GM21515 (cell line): ENCODE results near the gene DAPK3.
"Not testable (repeated sequence)": the region's sequence is repeated elsewhere in the genome, so short reads cannot be mapped to it uniquely, and the experiment has no call there.

Experiments used
- ATAC-seq: cut with Tn5 transposase; IDR thresholded peaks from one replicate; pipeline ENCODE4 v1.9.1; 2021; ENCODE audit not compliant: unreplicated experiment

DAPK3 gene

DNA sequence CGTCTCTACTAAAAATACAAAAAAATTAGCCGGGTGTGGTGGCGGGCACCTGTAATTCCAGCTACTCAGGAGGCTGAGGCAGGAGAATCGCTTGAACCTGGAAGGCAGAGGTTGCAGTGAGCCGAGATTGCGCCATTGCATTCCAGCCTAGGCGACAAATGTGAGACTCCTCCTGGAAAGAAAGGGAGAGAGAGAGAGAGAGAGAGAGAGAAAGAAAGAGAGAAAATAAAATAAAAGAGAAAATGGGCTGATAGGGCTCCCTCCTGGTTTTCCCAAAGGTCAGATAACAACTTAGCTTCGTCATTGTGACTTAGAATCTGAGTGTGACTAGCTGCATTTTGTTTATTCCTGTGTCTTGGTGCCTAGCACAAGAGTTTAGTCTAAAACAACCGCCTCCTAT lies 34.5 kb upstream of the DAPK3 start:
- ATAC-seq: not testable (repeated sequence)

- ATAC-seq: not testable (repeated sequence)
These were observed 29.9 kb upstream of the DAPK3 start for GRCh38 chr19:4000798-4001197.

DNA sequence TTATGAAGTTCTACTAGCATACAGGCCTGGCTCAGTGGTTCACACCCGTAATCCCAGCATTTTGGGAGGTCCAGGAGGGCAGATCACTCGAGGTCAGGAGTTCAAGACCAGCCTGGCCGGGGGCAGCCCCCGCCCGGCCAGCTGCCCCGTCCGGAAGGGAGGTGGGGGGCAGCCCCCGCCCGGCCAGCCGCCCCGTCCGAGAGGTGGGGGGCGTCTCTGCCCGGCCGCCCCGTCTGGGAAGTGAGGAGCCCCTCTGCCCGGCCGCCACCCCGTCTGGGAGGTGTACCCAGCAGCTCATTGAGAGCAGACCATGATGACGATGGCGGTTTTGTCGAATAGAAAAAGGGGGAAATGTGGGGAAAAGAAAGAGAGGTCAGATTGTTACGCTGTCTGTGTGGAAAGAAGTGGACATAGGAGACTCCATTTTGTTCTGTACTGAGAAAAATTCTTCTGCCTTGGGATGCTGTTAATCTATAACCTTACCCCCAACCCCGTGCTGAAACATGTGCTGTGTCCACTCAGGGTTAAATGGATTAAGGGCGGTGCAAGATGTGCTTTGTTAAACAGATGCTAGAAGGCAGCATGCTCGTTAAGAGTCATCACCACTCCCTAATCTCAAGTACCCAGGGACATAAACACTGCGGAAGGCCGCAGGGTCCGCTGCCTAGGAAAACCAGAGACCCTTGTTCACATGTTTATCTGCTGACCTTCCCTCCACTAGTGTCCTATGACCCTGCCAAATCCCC lies 27.9 kb upstream of the DAPK3 start:
- not testable (repeated sequence) for ATAC-seq

DNA sequence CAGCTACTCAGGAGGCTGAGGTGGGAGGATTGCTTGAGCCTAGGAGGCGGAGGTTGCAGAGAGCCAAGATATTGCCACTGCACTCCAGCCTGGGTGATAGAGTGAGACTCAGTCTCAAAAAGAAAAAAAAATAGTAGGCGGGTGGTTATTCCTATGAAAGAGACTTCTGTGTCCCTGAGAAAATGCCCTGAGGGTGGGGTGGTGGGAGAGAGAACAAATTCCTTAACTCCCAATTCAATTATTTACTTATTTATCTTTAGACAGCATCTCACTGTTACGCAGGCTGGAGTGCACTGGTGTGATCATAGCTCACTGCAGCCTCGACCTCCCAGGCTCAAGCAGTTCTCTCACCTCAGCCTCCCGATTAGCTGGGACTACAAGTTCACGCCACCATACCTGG lies 24.7 kb upstream of the DAPK3 start:
- no peak for ATAC-seq

- no peak for ATAC-seq
These were observed 19.9 kb upstream of the DAPK3 start for GRCh38 chr19:3990815-3991117.

DNA sequence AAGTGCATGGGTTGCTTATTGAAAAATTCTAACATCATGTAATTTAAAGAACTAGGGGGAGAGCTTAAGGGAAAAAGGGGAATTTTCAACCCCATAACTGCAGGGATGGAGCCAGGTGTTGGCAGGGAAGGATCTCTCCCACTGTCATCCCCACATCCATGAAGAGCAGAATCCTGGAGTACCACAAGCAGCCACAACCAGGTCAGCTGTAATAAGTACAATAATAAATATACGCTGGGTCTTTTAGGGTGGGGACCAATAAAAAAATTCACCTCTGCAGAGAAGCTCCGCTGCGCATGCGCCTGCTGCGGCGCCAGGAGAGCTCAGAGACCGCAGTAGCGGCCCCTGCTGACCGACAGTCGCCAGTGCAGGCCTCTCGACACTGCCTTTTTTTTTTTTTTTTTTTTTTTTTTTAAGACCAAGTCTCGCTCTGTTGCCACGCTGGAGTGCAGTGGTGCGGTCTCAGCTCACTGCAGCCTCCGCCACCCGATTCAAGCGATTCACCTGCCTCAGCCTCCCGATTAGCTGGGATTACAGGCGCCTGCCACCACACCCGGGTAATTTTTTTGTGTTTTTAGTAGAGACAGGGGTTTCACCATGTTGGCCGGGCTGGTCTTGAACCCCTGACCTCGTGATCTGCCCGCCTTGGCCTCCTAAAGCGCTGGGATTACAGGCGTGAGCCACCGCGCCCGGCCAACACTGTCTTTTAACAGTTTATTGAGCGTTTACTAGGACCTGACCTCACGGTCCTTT lies 16.9 kb upstream of the DAPK3 start:
- ATAC-seq: no peak

DNA sequence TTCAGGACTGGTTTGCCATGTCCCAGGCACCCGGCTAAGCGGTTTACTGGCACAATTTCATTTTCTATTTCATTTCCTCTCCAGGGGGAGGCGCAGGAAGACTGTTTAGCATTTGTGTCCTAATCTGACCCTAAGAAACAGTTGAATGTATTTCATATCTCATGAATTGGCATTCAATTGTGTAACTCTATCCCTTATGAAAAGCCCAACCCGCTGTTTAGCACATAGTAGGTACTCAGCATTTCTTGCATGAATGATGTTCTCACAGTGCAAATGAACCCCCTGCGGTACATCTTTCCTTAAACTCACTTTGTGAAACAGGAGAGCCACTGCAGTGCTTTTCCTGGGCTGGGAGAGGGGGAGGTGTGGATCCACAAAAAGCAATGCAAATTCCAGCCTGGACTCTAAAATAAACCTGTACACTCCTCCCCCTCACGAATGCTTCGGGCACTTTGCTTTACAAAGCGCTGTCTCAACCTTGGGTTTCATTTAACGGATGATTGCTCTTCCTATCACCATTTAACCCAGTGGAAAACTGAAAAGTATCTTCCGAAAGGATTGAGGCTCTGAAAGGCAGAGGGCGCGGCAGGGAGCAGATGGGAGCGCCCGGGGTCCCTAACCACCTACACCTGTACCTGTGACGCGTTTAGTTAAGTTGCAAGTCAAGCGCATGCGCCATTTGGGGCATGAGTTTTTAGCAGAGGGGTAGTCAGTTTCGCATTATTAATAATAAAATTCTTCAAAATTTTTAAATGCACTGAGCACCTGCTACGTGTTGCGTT lies 15.6 kb upstream of the DAPK3 start:
- ATAC-seq: no peak

DNA sequence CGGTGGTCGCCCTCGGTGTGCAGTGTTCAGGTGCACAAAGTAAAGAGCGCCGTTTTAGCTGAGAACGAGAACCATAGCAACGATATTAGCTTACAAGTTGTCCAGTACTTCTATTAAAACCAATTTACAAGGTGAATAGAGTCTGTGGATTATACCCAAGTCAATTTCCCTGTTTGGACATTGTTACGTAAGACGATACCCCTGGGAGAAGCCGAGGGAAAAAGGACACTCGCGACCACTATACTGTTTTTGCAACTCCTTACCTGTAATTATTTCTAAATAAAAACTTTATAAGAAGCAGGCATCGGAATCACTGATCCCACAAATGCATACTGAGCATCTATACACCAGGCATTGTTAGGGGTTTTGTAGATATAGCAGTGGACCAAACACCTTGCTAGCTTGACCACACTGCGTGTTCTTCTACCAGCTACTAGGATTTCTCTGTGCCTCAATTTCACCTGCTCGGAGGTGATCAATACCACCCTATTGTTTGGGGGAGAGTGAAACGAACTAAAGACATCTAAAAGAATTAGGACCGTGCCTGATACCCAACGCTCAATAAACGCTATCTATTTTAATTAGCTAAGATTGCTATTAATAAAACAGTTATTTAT lies 14.9 kb upstream of the DAPK3 start:
- no peak for ATAC-seq

DNA sequence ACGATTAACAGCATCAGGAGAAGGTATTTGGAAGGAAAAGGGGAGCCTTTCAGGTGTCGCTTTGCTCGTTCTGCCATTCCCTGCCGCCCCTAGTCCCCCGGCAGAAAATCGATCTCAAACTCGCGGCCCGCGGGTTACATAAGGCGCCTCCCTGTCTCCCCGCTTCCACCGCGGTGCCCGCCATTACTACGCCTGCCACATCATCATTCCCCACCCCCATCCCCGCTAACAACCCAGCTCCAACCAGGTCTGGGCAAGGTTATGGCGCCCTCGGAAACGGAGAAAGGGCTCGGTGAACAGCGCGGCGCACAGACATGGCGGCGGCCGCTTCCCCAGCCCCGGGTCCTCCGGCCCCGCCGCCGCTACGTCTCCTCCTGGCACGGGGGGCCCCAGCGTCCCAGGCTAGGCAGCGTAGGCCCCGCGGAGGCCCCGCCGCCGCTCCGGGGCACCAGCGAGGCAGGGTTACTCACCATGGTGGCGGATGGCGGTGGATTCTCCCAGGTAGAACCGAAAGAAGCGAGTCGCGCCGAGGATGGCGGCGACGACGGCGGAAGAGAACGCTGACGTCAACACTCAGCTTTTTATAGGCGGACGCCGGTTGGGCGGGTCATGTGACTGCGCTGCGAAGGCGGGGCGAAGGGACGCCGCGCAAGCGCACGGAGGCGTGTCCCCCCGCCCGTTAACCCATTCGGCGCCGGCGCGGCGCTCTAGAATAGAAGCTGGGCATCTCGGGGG lies 14.2 kb upstream of the DAPK3 start, which contains the start of gene EEF2:
Gene EEF2 (minus strand): TSS at position 556 of the 735 bp plus-strand sequence. CDS start 83 bp downstream, at position 473.
- ATAC-seq: peak; percentile 46

DNA sequence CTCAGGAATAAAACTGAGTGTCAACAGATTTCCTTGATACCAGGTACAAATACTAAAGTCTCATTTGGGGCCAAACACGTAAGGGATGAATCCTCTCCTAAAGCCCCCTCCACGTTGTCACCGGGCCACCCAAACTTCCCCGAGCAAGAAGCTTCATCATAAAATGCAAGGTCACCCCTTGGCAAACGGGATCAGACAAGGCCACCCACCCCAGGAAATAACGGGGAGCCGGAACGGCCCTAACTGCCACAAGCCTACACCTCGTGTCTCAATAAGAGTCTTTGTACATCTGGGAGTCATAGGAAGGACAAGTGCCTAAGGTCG lies 13.6 kb upstream of the DAPK3 start:
- ATAC-seq: no peak

GRCh38 chr19:3983936-3984583 lies 13.2 kb upstream of the DAPK3 start:
- no peak for ATAC-seq

DNA sequence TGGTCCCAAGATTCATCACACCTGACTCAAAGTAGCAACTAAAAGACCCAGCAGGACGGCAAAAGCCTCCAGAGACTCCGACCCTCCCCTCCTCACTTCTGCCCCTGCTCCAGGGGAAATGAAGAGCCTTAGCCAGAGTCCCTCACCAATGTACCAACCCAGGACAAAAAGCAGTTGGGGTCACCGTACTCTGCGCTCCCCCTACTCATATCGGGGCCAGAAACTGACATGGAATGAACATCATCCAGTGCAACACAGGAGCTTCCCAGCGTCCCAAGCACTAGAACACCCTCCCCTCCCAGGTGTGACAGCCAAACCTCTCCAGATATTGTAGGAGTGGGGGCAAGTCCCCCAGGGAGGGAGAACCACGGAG lies 12.6 kb upstream of the DAPK3 start:
- ATAC-seq: no peak

DNA sequence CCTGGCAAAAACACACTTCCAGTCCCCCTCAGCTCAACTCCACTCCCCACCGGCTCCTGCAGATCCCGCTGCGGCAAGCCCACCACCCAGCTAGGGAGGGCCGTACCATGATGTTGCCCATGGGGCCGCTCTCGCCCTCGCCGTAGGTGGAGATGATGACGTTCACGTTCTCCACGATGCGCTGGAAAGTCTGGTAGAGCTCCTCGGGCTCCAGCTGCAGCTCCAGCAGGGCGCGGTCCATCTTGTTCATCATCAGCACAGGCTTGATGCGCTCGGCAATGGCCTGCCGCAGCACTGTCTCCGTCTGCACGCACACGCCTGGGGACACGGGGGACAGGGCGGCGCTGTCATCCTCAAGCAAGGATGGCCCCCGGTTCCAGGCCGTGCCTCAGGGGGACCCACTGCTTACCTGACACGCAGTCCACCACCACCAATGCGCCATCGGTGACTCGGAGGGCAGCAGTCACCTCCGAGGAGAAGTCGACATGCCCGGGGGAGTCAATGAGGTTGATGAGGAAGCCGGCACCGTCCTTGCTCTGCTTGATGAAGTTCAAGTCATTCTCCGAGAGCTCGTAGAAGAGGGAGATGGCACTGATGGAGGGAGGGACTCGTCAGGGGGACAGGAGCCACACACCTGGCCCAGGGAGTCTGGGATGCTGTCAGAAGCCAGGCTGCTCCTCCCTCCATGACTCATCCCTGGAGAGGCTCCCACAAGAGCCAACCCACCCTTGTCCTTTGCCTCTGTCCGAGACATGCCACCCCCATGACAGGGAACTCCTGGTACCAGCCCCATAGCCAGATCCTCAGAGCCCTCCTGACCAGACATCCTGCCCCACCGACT lies 12.0 kb upstream of the DAPK3 start:
- ATAC-seq: no peak

DNA sequence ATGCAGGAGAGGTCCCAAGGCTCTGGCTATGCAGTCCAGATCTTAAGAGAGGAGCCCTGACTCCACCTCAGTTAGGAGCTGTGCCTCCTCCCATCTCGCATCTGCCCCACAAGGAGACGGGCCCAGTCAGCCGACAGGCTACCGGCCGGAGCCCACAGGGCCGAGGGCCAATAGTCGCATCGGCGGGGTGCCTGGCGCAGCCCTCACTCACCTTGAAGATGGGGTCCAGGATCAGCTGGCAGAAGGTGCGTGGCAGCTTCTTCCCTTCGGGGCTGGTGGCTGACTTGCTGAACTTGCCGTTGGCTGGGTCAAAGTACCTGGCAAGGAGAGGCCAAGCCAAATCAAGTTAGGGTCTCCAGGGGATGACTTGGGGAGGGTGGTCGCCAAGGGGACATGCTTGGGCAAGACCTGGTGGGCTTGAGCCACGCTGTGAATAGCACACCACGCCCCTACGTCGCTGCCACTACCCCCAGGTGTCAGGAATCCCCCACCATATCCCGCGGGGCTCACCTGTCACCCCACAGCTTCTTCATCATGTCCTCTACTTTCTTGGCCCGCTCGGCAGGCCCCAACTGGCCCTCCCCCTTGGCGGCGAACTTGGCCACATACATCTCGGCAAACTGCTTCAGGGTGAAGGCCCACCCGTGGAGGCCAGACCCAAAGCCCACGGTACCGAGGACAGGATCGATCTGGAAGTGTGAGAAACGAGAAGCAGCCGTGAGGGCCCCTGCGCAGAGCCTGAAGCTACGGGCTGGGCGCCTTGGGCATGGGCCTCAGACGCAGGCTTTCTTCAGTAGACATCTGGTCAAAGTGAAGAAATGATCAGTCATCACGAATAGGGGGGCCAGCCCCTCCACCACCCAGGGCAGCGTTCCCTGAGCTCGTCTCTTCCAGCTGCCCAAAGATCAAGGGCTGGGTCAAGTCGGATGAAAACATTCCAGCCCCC lies 11.1 kb upstream of the DAPK3 start:
- no peak for ATAC-seq

DNA sequence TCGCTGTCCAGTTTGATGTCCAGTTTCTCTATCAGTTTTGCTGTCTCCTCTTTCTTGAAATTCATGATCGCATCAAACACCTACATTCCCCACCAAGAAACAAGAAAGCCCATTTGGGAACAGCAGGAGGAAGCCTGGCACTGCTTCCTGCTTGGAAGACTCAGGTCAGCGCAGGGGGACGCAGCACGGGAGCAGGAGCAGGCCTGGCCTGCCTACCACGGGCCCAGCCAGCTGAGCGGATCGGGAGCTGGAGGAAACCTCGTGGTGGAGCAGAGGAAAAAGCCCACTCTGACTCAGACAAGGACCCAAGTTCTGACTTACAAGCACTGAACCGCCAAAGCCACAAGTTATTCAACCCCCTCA lies 10.5 kb upstream of the DAPK3 start:
- no peak for ATAC-seq

GRCh38 chr19:3980353-3981251 lies 9.7 kb upstream of the DAPK3 start:
- no peak for ATAC-seq

DNA sequence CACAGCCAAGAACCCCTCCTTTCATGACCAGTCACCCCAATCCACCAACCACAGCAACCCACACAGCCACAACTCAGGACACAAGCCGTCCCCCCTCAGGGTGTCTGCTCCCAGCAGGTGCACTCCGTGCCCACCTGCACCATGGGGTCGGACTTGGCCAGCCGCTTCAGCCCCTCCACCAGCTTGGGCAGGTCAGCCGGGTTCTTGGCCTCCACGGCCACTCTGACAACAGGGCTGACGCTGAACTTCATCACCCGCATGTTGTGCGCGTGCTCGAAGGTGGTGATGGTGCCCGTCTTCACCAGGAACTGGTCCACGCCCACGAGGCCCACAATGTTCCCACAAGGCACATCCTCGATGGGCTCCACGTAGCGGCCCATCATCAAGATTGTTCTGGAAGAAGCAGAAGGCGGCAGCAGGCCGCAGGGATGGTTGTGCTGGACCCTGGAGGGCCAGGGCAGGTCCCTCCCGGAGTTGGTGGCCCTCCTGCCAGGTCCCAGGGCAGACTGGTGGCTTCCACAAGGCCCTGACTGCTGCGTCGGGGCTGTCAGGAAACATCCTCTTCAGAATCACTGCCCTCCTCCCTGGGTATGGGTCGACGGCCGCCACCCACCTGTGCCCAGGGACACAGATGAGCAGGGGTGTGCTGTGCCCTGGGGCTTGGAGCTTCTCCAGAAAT lies 8.9 kb upstream of the DAPK3 start:
- ATAC-seq: no peak
